Measurements from ENCODE around the gene JTB. TPM values are rescaled to one million over a fixed set of nuclear protein-coding genes. Genes with fewer than 3 reads are reported as not detected.

JTB gene
- total and polyA plus RNA-seq, 9 of the 15 experiments (the other 6 are each of a cell fraction or from before 2014, with no cell fraction given) = 24.7 to 308 (median 151) TPM

GRCh38 chr1:153958111-153958960 is 19.1 kb downstream of the JTB start, which contains the start of gene CRTC2 (continued):
- peak; percentile 84; the same call in 1 of the 2 replicates for TF ChIP-seq CREB3 (tag; conservative IDR thresholded peaks at IDR 0.05; ENCODE audit: low read depth)
- peak; percentile 36 to 60; a peak in 1 of 4 replicates for TF ChIP-seq UBTF (IDR thresholded peaks at IDR 0.05; ENCODE audit: borderline replicate concordance in 1 of 2, low read depth in 2 of 2, low read length in 2 of 2)
- no peak for TF ChIP-seq NFXL1 (CRISPR knock-in tag; IDR thresholded peaks at IDR 0.05)
- TF ChIP-seq ELF1 (tag; IDR thresholded peaks at IDR 0.05) = peak; percentile 99
- no peak for TF ChIP-seq ZNF282 (CRISPR knock-in tag; IDR thresholded peaks at IDR 0.05)
- no peak for TF ChIP-seq ZC3H8 (IDR thresholded peaks at IDR 0.05)
- no peak for TF ChIP-seq ZNF586 (CRISPR knock-in tag; conservative IDR thresholded peaks at IDR 0.05)
- TF ChIP-seq BCOR (IDR thresholded peaks at IDR 0.05) = peak; percentile 43; the same call in 1 of the 2 replicates
- TF ChIP-seq YBX1 (IDR thresholded peaks at IDR 0.05) = no peak
- TF ChIP-seq CREB1 (IDR thresholded peaks at IDR 0.05) = peak; percentile 68
- TF ChIP-seq CREB1 (CRISPR knock-in tag; IDR thresholded peaks at IDR 0.05) = peak; percentile 72; the same call in 1 of the 2 replicates
- TF ChIP-seq EWSR1 (IDR thresholded peaks at IDR 0.05; ENCODE audit: borderline replicate concordance, low read depth, partially characterized antibody) = no peak
- TF ChIP-seq BRD4 (IDR thresholded peaks at IDR 0.05) = no peak
- TF ChIP-seq NR1H2 (CRISPR knock-in tag; IDR thresholded peaks at IDR 0.05) = no peak
- peak in 1 of 2 experiments; percentile 100 for TF ChIP-seq AFF1 (IDR thresholded peaks at IDR 0.05; ENCODE audit: low read depth in 1 of 2, partially characterized antibody in 2 of 2)
- TF ChIP-seq ZNF79 (CRISPR knock-in tag; IDR thresholded peaks at IDR 0.05; ENCODE audit: low read depth) = no peak
- no peak for TF ChIP-seq ZNF174 (CRISPR knock-in tag; IDR thresholded peaks at IDR 0.05)
- no peak for TF ChIP-seq RFX5 (IDR thresholded peaks at IDR 0.05; ENCODE audit: low read depth, low read length)
- TF ChIP-seq MAFK (IDR thresholded peaks at IDR 0.05; ENCODE audit: low read length) = peak; percentile 37; the same call in 1 of the 2 replicates
- TF ChIP-seq ZNF165 (CRISPR knock-in tag; IDR thresholded peaks at IDR 0.05; ENCODE audit: borderline replicate concordance) = no peak
- no peak for TF ChIP-seq ZNF444 (CRISPR knock-in tag; IDR thresholded peaks at IDR 0.05)
- TF ChIP-seq SMARCA4 (IDR thresholded peaks at IDR 0.05) = no peak
